Measurements from ENCODE around the gene CPXM2. TPM values are rescaled to one million over a fixed set of nuclear protein-coding genes. Genes with fewer than 3 reads are reported as not detected.

CPXM2 gene
- total RNA-seq, 2 donors from 2014 or later = 98.3 to 200 TPM

Other genes with a start within 250 kb of the CPXM2 start
- not detected for gene GPR26, start 225.5 kb downstream of the CPXM2 start, total RNA-seq
- 10 to 100 TPM; 25.8 to 30.1 TPM for gene CHST15, start 201.8 kb upstream of the CPXM2 start, total RNA-seq

All from posterior vena cava (tissue), 2 donors.